GM10266 (cell line): ENCODE results near the gene C1QTNF6.

Source experiments
- DNase-seq: peaks from one replicate; pipeline ENCODE4 v3.0.0; 2012; ENCODE audit errors: extremely low spot score
- CTCF ChIP-seq: IDR thresholded peaks from 2 replicates; pipeline ENCODE4 v1.5.1; 2012; ENCODE audit warnings: mild to moderate bottlenecking, low read depth; ENCODE audit not compliant: control insufficient read depth, insufficient read depth; ENCODE audit errors: missing control alignments

The C1QTNF6 gene

GRCh38 chr22:37220543-37220981, 32.5 kb upstream of the C1QTNF6 start:
- no peak for DNase-seq
- no peak for TF ChIP-seq CTCF

- no peak for DNase-seq
- TF ChIP-seq CTCF, result no peak
Measured at GRCh38 chr22:37219533-37219932, 31.5 kb upstream of the C1QTNF6 start.

GRCh38 chr22:37218771-37219411, 30.8 kb upstream of the C1QTNF6 start:
- peak; percentile 76 for DNase-seq
- no peak for TF ChIP-seq CTCF

- no peak for TF ChIP-seq CTCF
- DNase-seq, result no peak
Measured at GRCh38 chr22:37218399-37218770, 30.3 kb upstream of the C1QTNF6 start.

- no peak for TF ChIP-seq CTCF
- DNase-seq, result no peak
Measured at GRCh38 chr22:37215890-37216289, 27.8 kb upstream of the C1QTNF6 start.

- no peak for DNase-seq
- no peak for TF ChIP-seq CTCF
Measured at GRCh38 chr22:37214731-37215030, 26.6 kb upstream of the C1QTNF6 start.

GRCh38 chr22:37213941-37214730, 26.1 kb upstream of the C1QTNF6 start:
- no peak for TF ChIP-seq CTCF
- DNase-seq, result no peak
